Sciatic nerve (tissue), 2 donors: ENCODE data around the gene IGFL1. TPM values are rescaled to one million over a fixed set of nuclear protein-coding genes. Genes with fewer than 3 reads are reported as not detected.
"Not testable (repeated sequence)": the region's sequence is repeated elsewhere in the genome, so short reads cannot be mapped to it uniquely, and the experiment has no call there.

Source experiments
- ATAC-seq: fragments of 200-7000 bp; cut with Tn5 transposase; one replicate; pipeline ENCODE4 v1.9.1; 2020; ENCODE audit warnings: mild to moderate bottlenecking, moderate library complexity
- DNase-seq: peaks from one replicate; pipeline ENCODE4 v3.0.0-alpha.2; 2020; ENCODE audit warnings: low spot score
- intact Hi-C: fragments of 100-400 bp; cut with DNase I; formaldehyde crosslinking; loops from one replicate; pipeline ENCODE4 v1.14.2; 2022
- total RNA-seq: library from RNA; stranded (reverse); fragmentation: NEBNext Ultra II Directional; extraction: Animal tissue kit (Norgen Biotek cat#: 25700); gene quantifications from one replicate; pipeline ENCODE4 v1.2.1, GENCODE V29; 2021
- donor health status: DM: no; HTN: no; CAD: no.
- donor health status: DM: no; HTN: no; CAD: no.

Gene IGFL1
- total RNA-seq, 1 donor from 2014 or later: not detected

DNA sequence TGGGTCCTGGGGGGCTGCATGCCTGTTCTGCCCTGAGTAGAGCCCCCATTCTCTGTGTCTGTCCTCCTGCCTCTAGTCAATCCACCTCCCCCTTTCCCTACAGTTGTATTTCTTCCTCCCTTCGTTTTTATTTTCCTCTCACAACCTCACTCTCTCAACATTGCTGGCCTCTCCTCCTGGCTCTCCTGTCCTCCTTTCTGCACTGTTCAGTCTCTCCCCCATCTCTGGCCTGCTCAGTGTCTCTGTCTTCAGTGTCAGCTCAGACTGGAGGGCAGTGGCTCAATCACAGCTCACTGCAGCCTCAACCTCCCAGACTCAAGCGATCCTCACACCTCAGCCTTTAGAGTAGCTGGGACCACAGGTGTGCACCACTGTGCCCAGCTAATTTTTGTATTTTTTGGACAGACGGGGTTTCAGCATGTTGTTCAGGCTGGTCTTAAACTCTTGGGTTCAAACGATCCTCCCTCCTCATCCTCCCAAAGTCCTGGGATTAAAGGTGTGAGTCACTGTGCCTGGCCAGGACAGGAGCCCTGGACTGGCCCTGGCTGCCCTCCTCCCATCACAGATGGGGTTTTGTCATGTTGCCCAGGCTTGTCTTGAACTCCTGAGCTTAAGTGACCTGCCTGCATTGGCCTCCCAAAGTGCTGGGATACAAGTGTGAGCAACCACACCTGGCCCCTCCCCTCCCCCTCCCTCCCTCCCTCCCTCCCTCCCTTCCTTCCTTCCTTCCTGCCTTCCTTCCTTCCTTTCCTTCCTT, 32.0 kb upstream of the IGFL1 start:
- DNase-seq (no peak), ATAC-seq (no peak)
- intact Hi-C loops: no loop called here

GRCh38 chr19:46198756-46199155, 30.8 kb upstream of the IGFL1 start:
- intact Hi-C loops: no loop called here
- no peak for DNase-seq
- no peak for ATAC-seq

DNA sequence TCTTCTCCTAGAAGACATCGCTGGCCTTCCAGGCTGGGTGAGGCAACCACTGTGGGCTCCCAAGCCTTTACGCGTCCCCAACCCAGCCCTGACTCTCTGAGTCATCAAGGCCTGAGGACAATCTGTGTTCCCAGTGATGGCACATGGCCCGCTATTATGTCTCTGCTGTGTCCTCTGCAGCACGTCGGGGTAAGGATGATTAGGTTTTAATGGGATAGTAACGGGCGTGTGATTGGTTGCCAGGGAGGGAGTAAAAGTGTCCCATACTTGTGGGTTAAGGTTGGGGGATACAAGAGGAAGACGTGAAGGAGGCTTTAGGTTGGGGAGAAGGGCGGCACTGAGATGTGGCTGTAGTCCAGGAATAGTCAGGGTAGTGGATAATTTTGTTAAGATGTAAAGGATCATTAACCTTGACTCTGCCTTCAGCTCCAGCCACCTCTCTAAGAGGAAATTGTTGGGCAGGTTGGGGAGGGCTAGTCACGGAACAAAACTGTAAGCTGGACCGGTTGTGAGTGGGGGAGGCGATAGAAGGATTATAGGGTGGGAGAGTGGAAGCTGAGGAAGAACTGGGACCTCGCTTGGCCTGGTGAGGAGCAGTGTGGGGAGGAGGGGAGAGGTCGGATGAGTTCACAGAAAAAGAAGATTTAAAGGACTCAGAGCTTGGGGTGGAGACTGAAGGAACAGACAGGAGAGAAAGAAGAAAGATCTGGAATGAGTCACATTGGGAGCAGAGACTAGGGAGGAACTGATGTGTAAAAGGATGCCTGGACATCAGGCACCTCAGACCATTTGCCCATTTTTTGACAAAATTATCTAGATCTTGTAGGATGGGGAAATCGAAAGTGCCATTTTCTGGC, 27.9 kb upstream of the IGFL1 start:
- intact Hi-C loops: no loop called here
- no peak for DNase-seq
- ATAC-seq: no peak

GRCh38 chr19:46202426-46202825, 27.1 kb upstream of the IGFL1 start:
- intact Hi-C loops: no loop called here
- ATAC-seq (no peak), DNase-seq (no peak)

DNA sequence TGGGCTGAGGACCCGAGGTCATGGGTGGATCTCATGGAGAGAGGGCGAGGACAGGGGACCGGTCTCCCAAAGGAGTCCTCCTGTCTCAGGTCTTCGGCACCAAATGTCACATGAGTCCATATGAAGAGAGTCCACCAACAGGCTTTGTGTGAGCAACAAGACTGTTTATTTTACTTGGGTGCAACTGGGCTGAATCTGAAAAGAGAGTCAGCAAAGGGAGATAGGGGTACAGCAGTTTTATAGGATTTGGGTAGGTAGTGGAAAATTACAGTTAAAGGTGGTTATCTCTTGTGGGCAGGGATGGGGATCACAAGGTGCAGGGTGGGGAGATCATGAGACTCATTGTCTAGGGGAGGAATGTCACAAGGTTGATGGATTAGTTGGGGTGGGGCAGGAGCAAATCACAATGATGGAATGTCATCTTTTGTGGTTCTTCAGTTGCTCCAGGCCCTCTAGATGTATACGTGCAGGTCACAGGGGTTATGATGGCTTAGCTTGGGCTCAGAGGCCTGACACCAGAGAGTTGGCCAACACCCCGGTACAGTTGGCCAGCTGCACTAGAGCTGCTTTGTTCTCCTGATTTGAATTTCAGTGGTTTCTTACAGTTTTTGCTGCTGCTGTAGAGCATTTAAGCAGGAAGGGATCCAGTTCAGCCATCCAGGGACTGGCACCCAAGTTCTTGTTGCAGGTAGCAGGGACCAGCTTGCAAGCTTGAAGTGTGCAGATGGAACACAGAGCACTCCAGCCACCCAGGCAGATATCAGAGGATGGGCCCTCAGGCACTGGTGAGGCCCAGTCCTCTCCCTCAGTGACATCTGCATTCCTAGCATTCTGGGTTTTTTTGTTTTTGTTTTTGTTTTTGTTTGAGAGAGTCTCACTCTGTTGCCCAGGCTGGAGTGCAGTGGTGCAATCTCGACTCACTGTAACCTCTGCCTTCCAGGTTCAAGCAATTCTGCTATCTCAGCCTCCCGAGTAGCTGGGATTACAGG, 26.4 kb upstream of the IGFL1 start:
- intact Hi-C loops: no loop called here
- ATAC-seq (no peak), DNase-seq (no peak)

DNA sequence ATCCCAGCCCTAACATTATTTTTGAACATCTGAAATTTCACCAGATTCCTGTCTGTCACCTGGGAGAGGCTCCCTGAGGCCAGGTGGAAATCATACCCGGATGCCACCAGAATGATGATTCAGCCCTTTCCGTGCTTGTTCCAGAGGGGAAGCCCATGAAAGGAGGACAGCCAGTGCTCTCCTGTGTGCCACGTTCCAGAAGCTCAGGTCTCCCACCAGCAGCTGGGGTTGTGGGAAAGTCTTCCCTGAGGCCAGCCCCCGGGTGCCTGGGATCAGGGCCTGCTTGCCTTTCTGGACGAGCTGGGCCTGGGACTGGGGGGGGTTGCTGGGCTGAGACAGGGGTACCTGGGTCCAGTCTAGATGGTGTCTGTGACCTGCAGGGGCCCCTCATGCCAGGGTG, 25.5 kb upstream of the IGFL1 start:
- ATAC-seq (no peak), DNase-seq (no peak)
- intact Hi-C loops: no loop called here

- ATAC-seq (no peak), DNase-seq (no peak)
- intact Hi-C loops: no loop called here
Measured at GRCh38 chr19:46205183-46205984, 24.2 kb upstream of the IGFL1 start.

DNA sequence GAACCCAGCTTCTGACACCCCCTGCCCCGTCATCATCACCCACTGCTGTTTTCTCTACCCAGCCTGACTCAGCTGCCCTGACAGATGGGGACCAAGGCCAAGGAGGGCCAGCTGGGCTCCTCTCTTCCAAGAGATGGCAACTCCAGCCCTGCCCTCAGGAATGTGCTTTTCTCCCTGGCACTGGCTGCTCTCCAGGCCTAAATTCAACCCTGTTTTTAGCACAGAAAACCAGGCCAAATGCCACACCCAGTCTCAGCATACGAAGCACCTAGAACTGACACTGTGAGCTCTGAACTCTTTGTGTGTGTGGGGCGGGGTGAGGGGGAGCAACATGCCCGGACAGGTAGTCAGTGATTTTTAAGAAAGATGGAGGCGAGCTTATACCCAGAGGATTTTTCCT, 23.4 kb upstream of the IGFL1 start:
- DNase-seq (no peak), ATAC-seq (no peak)
- intact Hi-C loops: no loop called here

- intact Hi-C loops: no loop called here
- DNase-seq (no peak), ATAC-seq (no peak)
Measured at GRCh38 chr19:46206682-46207081, 22.9 kb upstream of the IGFL1 start.

DNA sequence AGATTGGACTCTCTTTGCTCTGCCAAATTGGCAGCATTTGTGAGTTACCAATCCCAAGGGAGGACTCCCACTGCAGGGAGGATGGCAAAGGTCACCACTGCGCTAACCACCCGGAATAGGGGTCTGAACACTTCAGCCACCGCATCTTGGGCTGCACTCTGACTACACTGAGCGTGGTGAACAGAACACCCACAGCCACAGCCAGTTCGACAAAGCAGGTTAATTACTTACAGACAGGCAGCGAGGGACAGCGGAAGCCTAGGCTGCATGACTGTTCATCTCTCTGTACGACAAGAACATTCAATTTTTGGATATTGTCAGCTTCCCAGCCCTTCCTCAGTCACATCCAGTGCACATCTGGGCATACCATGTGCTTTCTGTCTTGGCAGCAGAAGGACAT, 21.7 kb upstream of the IGFL1 start:
- intact Hi-C loops, DNase-seq, ATAC-seq: not testable (repeated sequence)

GRCh38 chr19:46209051-46209450, 20.5 kb upstream of the IGFL1 start:
- intact Hi-C loops: no loop called here
- ATAC-seq: no peak
- DNase-seq: no peak

DNA sequence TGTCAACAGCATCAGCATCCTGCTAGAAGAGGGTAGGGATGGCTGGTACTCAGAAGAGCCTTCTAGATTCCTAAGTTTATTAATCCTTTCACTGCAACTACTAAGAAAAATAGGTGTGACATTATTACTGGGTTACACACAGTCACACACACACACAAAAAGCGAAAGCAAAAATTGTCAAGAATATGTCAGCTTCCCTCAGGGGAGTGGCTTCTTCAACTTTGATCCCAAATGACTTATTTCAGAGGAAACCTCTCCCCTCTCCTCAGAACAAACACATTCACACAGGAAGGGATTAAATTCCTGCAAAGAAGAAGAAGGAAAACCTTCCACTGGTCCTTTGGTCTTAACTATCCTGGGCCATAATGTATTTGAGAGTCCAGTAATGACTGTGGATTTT, 20.1 kb upstream of the IGFL1 start:
- ATAC-seq: no peak
- DNase-seq: no peak
- intact Hi-C loops: no loop called here

DNA sequence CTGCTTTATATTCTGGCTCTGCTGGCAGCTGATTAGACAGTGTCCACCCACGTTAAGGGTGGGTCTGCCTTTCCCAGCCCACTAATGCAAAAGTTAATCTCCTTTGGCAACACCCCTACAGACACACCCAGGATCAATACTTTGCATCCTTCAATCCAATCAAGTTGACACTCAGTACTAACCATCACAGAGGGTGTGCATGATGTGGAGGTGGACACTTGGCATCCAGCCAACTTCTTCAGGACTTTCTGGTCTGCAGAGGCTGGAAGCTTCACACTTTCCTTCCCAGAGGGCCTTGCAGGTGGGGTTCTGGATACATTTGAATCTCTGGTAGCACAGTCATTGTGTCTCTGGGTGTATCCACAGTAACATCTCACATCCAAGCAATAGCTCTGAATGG, 18.9 kb upstream of the IGFL1 start:
- no peak for DNase-seq
- intact Hi-C loops: no loop called here

GRCh38 chr19:46211201-46211881, 18.2 kb upstream of the IGFL1 start:
- ATAC-seq: no peak
- DNase-seq: no peak
- intact Hi-C loops: no loop called here

More for the DNA sequence above, 18.9 kb upstream of the IGFL1 start:
- no peak for ATAC-seq

DNA sequence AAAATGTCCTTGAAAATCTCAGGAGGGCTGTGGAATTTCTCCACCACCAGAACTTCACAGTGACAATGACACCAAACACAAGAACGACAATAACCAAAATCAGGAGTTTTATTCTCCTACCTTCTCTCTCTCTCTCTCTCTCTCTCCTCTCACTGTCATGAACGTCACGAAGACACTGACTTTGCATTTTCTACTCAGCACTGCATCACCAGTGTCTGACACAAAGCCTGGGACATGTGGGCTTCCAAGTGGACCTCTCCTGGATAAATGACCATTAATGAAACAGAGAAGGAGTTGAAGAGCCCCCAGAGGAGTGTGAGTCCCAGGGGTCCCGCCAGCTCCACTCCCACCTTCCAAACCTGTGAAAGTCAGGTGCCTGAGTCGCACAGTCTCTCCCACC, 16.9 kb upstream of the IGFL1 start:
- DNase-seq, intact Hi-C loops, ATAC-seq: not testable (repeated sequence)

DNA sequence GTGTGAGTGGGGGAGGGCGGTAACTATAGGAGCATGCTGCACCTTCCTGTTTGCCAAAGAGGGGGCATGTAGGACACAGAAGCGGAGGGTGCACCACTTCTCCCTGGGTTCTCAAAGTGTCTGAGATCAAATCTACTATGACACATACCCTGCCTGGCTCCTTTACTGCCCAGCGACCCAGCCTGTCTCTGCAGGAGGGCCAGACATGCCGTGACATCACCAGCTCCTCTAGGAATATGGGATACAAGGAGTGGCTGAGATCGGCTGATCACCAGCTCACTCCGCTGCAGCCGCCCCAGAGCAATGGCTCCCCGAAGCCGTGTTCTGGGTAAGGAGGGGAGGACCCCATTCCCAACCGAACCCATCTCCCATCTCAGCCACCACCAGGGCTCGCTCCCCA, 16.4 kb upstream of the IGFL1 start:
- ATAC-seq: no peak

GRCh38 chr19:46213806-46214205, 15.7 kb upstream of the IGFL1 start:
- DNase-seq (no peak), ATAC-seq (no peak)
- intact Hi-C loops: no loop called here

More for the DNA sequence above, 16.4 kb upstream of the IGFL1 start:
- no peak for DNase-seq
- intact Hi-C loops: no loop called here

DNA sequence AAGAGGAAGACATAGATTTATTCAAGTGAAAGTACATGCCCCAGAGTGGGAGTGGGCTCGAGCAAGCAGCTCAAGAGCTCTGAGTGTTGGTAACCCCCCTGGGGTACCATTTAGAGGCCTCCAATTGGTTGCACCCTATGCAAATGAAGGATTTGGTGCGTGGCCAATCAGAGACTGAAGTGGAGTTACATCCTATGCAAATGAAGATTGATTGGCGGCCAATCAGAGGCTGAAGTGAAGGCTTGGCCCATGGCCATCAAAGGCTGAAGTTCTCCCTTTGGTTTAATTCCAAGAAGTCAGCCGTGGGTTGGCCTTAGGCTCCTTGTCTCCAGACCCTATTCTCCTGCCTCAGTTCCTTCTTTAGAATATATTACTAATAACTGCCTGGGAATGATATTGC, 12.9 kb upstream of the IGFL1 start:
- intact Hi-C loops: no loop called here
- ATAC-seq: no peak
- DNase-seq: no peak
